Dermis microvascular lymphatic vessel endothelial cell (primary cell): ENCODE measurements around the gene SASH1. TPM values are rescaled to one million over a fixed set of nuclear protein-coding genes. Genes with fewer than 3 reads are reported as not detected.

ENCODE experiments used
- DNase-seq, 2 donors: peaks; one replicate each; pipeline versions ENCODE4 v3.0.0 to v3.0.0-alpha.2; 2010; ENCODE audit warnings: low read depth in 2 of 2
- total RNA-seq: library from RNA; depleted of rRNA; stranded (reverse); fragments of >200 nt; gene quantifications from 2 replicates; pipeline ENCODE4 v1.2.1, GENCODE V29; 2014

Gene SASH1
- total RNA-seq, 1 donor from 2014 or later, result 49.3 TPM

GRCh38 chr6:148401571-148401970 is 58.9 kb downstream of the SASH1 start:
- DNase-seq, result no peak

GRCh38 chr6:148404456-148405054 is 61.9 kb downstream of the SASH1 start:
- DNase-seq, result no peak

GRCh38 chr6:148405894-148406293 is 63.3 kb downstream of the SASH1 start:
- no peak for DNase-seq

GRCh38 chr6:148406579-148407371 is 64.1 kb downstream of the SASH1 start:
- DNase-seq, result peak in 1 of 2 donors; percentile 14

- DNase-seq, result peak; percentile 74 to 96
These were observed 64.7 kb downstream of the SASH1 start for GRCh38 chr6:148407372-148407771.

- DNase-seq, result no peak
These were observed 70.9 kb downstream of the SASH1 start for GRCh38 chr6:148413321-148414091.

GRCh38 chr6:148414092-148414489 is 71.5 kb downstream of the SASH1 start:
- DNase-seq, result no peak

- DNase-seq, result peak in 1 of 2 donors; percentile 76
These were observed 72.2 kb downstream of the SASH1 start for GRCh38 chr6:148414836-148415235.

- DNase-seq, result peak in 1 of 2 donors; percentile 47
These were observed 73.0 kb downstream of the SASH1 start for GRCh38 chr6:148415511-148416260.

GRCh38 chr6:148416330-148416965 is 73.8 kb downstream of the SASH1 start:
- DNase-seq, result no peak

- DNase-seq, result no peak
These were observed 74.4 kb downstream of the SASH1 start for GRCh38 chr6:148417045-148417444.

GRCh38 chr6:148419430-148419829 is 76.8 kb downstream of the SASH1 start:
- DNase-seq, result peak; percentile 87 to 99

- no peak for DNase-seq
These were observed 79.4 kb downstream of the SASH1 start for GRCh38 chr6:148422085-148422484.

- DNase-seq, result no peak
These were observed 80.5 kb downstream of the SASH1 start for GRCh38 chr6:148423133-148423532.

- peak; percentile 90 to 97 for DNase-seq
These were observed 81.1 kb downstream of the SASH1 start for GRCh38 chr6:148423601-148424270.

GRCh38 chr6:148425443-148425842 is 82.8 kb downstream of the SASH1 start:
- no peak for DNase-seq

GRCh38 chr6:148426317-148426977 is 83.8 kb downstream of the SASH1 start:
- peak; percentile 62 to 86 for DNase-seq

GRCh38 chr6:148427333-148427732 is 84.7 kb downstream of the SASH1 start:
- no peak for DNase-seq

- DNase-seq, result no peak
These were observed 86.8 kb downstream of the SASH1 start for GRCh38 chr6:148429423-148429822.

GRCh38 chr6:148430897-148431296 is 88.3 kb downstream of the SASH1 start:
- no peak for DNase-seq
